ENCODE results near the gene BEND5.

The BEND5 gene

DNA sequence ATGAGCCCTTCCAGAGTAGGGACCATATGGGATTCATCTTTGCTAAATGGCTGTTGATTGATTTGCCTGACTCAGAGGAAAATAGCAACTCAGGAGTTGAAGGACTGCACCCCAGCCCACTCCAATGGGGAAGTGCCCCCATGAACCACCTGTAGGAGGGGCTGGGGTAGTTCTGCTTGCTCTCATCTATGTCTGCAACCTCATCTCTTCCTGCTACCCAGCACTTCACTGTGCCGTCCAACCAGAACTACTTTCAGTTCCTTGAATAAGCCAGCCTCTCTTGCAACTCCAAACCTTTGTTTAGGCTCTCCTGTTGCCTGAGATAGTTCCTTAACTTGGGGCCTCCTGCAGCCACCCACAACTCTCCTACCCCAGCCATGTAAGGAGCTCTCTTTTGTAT, 26.6 kb downstream of the BEND5 start:
- TF ChIP-seq GATA3 (IDR thresholded peaks at IDR 0.05; ENCODE audit: low read depth, low read length) (no peak), GATA2 (IDR thresholded peaks at IDR 0.05; ENCODE audit: low read depth, low read length) (no peak)

DNA sequence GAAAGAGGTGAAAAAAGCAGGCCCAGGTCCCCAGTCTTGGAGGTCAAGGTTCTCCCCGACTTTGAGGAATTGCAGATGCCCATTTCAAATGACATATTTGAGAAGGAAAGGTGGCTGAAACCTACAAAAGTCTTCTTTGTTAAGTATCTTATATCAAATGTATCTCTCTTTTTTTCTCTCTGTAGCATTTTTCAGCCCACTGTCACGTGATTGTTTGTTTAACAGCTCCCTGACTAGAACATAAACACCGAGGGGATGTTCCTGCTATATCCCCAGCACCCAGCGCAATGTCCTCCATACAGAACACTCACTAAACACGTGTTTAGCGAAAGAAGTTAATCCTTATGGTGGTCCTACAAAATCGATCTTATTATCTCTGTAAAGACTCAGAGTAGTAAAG, 27.6 kb downstream of the BEND5 start:
- no peak for TF ChIP-seq GATA3 (IDR thresholded peaks at IDR 0.05; ENCODE audit: low read depth, low read length)
- no peak for TF ChIP-seq GATA2 (IDR thresholded peaks at IDR 0.05; ENCODE audit: low read depth, low read length)

DNA sequence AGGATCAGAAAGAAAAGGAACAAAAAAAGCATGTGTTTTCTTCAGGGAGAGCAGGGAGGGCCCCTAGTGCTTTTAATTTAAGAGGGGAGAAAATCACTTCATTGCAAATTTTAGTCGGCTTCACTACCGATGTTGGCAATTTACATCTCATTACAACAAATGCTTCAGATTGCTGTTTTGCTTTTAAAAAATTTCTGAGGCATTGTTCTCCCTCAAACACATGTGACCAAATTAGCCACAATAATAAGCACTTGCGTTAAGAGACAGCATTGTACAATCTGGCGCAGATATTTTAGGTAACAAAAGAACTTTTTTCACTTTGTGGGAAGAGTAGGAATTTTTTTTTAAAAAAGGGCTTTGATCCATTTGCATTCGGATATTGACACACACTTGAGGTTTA, 29.8 kb downstream of the BEND5 start:
- TF ChIP-seq GATA2 (IDR thresholded peaks at IDR 0.05; ENCODE audit: low read depth, low read length) (no peak), GATA3 (IDR thresholded peaks at IDR 0.05; ENCODE audit: low read depth, low read length) (no peak)

DNA sequence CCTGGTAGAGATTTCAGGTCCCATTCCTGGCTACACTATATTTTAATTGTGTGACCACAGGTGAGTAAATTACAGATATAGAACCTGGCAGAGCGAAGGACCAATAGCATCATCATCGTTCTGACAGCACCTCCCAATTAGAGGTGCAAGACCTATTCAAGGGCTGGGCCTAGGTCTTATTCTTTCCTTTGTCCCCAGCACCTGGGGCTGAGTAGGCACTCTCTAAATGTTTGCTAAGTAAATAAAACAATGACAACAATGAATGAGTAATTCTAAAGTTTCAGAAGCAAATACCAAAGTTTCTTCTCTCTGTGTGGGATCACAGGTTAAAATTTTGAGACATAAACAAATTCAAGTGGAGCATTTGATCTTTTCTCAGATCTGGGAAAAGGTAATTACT, 32.7 kb downstream of the BEND5 start:
- TF ChIP-seq GATA2 (IDR thresholded peaks at IDR 0.05; ENCODE audit: low read depth, low read length): no peak
- no peak for TF ChIP-seq GATA3 (IDR thresholded peaks at IDR 0.05; ENCODE audit: low read depth, low read length)

DNA sequence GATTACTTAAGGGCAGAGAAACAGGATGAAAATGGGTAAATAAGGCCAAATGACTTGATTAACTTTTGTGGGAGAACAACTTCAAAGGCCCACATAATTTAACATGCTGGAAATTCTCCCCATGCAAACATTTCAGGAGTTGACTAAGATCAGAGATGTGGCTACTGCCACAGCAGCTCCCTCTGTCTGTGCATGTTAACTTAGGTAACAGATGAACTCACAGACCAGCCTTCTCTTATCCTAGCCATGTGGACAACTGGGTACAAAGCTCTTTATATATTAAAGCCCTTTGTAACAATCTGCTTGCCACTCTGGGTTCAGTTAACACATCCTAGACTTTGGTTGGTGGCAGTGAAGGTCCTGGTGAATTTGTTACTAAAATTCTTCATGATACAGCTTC, 33.2 kb downstream of the BEND5 start:
- no peak for TF ChIP-seq GATA2 (IDR thresholded peaks at IDR 0.05; ENCODE audit: low read depth, low read length)

DNA sequence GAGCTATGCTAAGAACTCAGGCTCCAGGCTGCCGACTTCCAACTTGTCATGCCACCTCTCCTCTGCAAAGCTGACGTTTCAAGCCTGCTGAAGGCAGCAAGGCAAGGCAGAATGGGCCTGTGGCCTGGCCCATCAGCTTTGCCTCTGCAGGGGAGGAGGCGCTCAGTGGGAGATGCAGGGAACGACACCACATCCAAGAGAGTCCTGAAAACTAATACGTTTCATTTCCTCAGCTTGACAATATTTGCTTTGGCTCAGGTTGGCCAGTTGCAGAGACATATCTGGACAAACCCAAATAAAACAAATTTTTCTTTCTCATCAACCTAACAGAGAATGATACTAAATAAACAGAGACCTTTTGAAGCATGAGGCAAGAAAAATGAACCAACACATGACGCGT, 35.3 kb downstream of the BEND5 start:
- TF ChIP-seq GATA3 (IDR thresholded peaks at IDR 0.05; ENCODE audit: low read depth, low read length): no peak
- TF ChIP-seq GATA2 (IDR thresholded peaks at IDR 0.05; ENCODE audit: low read depth, low read length): no peak

DNA sequence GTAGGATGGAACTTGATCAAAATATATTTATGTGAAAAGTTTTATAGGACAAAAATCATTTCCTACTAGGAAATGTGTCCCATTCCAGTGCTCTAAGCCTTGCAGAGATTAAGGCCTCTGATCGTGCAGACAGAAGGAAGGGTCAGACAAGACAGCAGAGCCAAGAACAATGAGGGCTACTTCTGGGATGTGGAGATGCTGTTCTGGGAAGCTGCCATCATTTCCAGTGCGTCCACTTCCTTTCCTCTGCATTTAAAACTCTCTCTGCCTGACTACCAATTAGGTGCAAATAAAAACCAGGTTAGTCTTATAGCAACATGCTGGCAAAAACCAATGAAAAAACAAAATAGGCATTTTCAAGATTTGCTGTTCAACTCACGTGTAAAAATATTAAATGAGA, 36.1 kb downstream of the BEND5 start:
- TF ChIP-seq GATA2 (IDR thresholded peaks at IDR 0.05; ENCODE audit: low read depth, low read length) (no peak), GATA3 (IDR thresholded peaks at IDR 0.05; ENCODE audit: low read depth, low read length) (no peak)

DNA sequence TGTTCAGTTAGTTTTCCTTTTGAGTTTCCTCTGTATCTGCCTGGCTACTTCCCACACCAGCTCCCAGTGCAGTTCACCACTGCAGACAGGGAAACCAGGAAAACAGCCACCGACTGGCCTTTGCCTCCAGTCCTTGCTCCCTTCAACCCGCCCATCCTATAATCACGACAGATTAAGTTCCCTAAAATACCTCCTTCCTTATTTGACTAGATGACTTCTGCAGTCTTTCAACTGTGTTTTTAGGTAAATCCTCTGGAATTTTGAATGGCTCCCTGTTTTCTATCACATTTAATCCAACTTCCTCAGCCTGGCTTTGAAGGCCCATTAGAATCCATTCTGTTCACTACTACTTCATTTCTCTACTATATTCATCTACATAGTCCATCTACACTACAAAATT, 37.6 kb downstream of the BEND5 start:
- no peak for TF ChIP-seq GATA3 (IDR thresholded peaks at IDR 0.05; ENCODE audit: low read depth, low read length)
- TF ChIP-seq GATA2 (IDR thresholded peaks at IDR 0.05; ENCODE audit: low read depth, low read length): no peak

DNA sequence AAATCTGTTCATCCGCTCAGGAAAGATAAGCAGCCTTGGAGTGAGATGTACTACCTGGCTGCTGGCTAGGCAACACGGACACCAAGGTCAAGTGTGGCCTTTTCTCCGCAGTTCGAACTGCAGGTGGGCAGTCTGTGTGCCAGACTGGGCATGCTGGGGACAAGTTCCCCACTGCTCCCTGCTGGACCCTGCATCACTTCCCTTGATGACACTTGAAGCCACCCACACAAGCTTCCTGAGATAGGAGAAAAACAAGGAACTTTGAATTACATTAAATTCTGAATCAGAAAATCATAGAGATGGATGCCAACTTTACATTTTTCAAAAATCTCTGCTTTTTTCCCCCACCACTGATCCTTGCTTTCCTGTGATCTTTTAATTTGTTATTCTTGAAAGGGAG, 38.3 kb downstream of the BEND5 start:
- TF ChIP-seq GATA3 (IDR thresholded peaks at IDR 0.05; ENCODE audit: low read depth, low read length) (no peak), GATA2 (IDR thresholded peaks at IDR 0.05; ENCODE audit: low read depth, low read length) (no peak)

DNA sequence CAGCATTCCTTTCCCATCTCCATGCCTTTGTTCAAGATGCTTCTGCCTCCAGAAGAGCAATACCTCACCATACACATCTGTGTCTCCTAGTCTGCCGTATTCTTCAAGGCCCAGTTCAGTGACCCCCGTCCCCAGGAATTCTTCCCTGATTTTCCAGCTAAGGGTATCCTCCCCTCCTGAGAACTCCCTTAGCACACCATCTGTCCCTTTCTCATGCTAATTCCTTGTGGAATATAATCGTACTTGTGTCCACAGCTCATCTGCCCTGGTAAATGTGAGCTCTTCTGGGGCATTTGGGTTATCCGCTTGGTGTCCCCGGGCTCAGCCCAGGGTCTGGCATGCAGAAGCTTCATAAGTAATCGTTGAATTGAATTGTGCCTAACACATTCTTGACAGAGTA, 40.9 kb downstream of the BEND5 start:
- no peak for TF ChIP-seq GATA3 (IDR thresholded peaks at IDR 0.05; ENCODE audit: low read depth, low read length)
- TF ChIP-seq GATA2 (IDR thresholded peaks at IDR 0.05; ENCODE audit: low read depth, low read length): no peak

DNA sequence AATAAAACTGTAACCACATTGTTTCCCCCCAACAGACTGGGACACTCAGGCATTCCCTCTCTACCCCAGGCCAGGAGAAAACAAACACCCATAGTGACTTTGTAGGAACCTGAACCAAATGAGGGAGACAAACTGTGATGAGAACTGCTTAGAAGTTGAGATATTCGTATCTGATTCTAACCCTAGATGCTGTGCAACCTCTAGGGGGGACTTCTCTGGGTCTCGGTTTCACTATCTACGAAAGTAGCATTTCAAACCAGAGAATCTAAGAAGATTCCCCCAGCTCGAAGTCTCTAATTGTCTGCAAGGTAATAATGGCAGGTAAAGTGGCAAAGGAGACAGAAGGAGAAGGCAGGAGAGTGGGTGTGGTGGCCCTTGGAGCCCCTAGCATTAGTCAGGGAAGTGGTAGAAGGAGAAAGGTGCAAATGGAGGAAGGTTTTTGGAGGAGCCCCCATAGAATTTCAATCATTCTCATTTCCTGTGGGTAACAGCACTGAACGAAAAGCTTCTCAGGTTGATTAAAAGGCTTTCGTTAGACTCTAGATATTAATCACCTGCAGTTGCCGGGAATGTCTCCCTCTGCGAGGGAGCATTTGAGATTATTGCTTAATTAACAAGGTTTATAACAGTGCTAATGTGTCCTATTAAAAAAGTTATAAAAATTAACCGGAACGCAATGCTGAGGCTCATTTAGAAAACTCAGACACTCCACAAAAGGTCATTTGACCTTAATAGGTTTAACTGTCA, 46.4 kb downstream of the BEND5 start:
- TF ChIP-seq GATA2 (IDR thresholded peaks at IDR 0.05; ENCODE audit: low read depth, low read length) (no peak), GATA3 (IDR thresholded peaks at IDR 0.05; ENCODE audit: low read depth, low read length) (no peak)

DNA sequence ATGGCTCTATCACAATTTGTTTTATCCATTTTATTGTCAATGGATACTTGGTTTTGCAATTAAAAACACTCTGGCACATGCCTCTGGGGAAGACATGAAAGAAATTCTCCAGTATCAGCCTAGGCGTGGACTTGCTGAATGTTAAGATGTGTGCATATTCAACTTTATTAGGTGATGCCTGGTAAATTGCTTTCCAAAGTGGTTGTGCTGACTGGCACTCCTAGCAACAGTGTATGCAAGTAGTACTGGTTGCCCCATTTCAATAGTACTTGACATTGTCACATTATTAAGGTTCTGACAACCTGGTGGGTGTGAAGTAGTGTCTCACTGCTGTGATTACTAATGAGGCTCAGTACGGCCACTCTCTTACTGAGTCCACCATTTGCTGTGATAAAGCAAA, 48.1 kb downstream of the BEND5 start:
- TF ChIP-seq GATA2 (IDR thresholded peaks at IDR 0.05; ENCODE audit: low read depth, low read length): no peak
- no peak for TF ChIP-seq GATA3 (IDR thresholded peaks at IDR 0.05; ENCODE audit: low read depth, low read length)

DNA sequence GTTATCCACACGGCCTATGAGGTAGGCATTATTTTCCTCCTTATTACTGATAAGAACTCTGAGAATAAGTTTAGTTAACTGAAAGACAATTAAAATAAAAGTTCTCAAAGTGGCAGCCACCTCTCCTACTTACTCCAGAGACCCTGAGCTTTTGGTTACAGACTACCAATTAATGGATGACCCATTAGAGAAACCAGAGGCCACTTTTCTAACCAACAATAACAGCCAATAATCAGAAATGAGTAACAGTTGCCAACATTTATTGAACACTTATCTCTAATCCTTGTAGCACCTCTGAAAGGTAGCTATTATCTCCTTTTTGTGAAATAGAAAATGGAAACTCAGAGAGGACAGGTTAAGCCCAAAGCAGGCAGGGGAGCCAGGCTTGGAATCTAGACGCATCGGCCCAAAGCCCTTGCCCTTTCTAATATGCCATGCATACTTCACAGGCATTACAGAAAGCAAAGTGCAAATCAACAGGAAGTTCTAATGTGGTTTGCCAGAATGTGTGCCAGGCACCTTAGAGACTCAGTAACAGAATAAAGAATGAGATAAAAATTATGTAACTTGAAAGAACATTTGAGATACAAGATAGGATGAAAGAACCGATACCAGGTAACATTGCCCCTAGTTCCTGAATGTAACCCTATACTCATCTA, 50.0 kb downstream of the BEND5 start:
- TF ChIP-seq GATA3 (IDR thresholded peaks at IDR 0.05; ENCODE audit: low read depth, low read length) (no peak), GATA2 (IDR thresholded peaks at IDR 0.05; ENCODE audit: low read depth, low read length) (no peak)

DNA sequence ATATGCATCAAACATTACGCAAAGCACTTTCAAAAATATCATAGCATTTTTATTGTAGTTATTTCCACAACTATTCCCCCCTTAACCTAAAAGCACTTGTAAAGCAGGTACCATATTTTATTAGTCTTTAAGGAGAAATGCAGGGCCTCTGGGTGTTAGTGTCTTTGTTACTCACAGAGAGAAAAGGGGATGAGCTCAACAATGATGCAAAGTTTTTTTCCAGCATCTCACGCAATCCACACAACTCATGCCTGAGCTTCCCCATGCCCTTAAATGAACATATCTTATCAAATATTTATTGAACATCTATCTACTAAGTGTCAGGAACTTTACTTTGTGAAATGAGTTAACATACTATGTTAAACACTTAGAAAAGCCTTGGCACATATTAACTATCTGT, 50.6 kb downstream of the BEND5 start:
- TF ChIP-seq GATA3 (IDR thresholded peaks at IDR 0.05; ENCODE audit: low read depth, low read length) (no peak), GATA2 (IDR thresholded peaks at IDR 0.05; ENCODE audit: low read depth, low read length) (no peak)

DNA sequence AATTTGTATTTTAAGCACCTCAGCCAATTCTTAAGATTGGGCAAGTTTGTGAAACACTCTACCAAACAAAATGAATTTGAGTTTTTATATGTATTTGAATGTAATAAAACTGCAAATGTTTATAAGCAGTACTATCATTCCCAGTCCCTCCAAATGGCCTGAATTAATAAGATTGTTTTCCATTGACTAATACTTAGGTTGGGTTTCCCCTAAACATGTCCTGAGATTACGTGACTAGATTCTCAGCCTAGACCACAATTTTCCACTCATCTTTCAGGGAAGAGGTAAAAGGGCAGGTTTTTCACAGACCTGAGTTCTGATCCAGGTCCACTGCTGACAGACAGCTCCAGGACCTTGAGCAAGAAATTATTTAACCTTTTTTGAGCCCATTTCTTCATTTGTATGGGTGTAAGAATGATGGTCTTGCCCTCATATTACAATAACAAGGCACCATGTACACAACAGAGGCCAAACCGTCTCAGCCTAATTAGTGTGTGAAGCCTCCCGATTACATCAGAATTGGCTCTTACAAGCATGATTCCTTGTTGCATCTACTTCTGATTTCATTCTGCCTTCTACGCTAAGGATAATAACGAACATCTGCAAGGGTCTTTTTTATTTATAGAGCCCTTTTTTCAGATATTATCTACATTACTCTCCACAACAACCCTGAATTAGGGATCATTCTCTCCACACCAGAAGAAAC, 51.2 kb downstream of the BEND5 start:
- TF ChIP-seq GATA2 (IDR thresholded peaks at IDR 0.05; ENCODE audit: low read depth, low read length) (no peak), GATA3 (IDR thresholded peaks at IDR 0.05; ENCODE audit: low read depth, low read length) (no peak)
